NCI-H82 (cell line): ENCODE measurements around the gene NUDT17.
A peak's percentile ranks its signal among the peaks of the same experiment; 100 is the strongest.

Experiments used
- DNase-seq: peaks from one replicate; lab custom pipeline; 2025; lab: John Stamatoyannopoulos, UW

NUDT17 gene

DNA sequence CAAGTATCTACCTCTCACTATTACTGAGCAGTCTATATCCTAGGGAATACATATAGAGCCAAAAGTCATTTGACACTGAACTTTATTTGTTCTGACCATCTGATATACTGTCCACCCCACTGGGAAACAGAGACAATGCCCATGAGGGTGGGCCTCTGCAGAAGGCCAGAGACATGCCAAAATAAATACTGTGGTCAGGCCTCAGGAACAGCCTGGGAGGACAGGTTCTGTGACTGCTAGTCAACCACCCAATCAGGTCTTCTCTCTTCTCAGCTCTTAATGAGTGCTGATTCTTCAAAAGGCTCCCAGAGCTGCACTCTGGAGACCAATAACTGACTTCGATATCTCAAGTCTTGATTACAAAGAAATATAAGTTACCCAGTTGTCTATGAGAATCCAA is 45.7 kb downstream of the NUDT17 start:
- DNase-seq = no peak

DNA sequence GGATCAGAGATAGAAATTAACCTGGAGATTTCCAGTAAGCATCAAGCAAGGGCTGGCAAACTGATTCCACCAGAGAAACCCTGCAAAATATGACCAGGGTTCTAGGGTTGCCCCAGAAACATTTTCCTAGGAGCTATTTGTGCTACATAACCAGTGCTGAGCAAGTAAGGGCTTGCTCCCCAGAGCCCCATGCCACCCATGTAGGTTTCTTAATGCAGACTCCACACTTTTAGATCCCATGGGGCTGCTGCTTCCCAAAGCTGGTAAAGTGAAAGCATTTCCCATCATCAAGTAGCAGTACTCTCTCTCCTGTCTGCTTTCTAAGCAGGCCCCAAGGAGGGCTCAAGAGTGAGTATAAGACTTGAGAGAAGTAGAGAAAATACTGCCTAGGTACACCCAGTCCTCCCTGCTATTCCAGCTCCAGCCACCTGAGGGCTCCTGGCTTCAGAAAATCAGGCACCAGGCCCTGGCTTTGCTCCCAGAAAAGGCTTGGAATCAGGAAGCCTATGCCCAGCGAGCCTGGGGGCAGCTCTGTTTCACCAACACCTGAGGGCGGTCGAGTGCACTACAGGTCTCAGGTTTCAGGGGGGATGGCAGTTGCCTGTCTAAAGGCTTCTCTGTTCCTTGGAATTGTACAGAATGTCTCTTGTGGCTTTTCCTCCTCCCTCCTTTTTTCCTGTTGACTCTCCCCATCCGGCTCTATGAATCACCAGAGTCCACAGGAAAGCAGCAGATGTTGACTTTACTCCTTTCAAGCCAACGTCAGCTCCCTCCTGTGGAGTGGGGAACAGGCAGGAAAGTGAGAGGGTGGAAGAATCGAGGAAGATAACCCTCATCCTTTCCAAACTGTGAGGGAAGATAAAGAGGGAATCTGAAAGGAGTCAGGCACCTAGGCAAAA is 46.4 kb downstream of the NUDT17 start:
- peak; percentile 98 for DNase-seq

DNA sequence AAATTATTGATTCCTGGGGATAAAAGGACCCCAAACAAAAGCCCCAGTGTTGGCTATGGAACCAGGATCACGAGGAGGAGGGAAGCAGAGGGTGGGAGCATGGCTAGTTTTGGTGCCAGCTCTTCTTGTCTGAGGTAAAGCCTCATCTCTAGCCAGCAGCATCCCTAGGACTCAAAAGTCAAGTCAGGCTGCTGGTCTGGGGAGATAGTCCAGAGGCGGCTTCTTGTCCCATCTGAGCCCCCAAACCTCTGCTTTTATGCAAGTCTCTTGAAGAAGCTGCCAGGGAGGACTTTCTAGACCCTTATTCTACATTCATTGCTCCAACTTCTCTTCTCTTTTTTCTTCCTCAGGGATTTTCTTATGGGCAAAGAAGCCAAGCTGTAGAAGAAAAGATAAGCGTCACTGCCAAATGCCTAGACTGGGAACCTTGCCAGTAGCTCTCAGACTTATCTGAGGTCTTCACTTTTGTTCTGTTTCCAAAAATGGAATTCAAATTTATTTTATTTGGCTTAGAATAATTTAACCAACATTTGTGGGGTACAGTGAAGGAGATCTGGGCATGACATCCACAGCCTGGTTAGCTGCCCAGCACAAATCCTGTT is 47.2 kb downstream of the NUDT17 start:
- no peak for DNase-seq

DNA sequence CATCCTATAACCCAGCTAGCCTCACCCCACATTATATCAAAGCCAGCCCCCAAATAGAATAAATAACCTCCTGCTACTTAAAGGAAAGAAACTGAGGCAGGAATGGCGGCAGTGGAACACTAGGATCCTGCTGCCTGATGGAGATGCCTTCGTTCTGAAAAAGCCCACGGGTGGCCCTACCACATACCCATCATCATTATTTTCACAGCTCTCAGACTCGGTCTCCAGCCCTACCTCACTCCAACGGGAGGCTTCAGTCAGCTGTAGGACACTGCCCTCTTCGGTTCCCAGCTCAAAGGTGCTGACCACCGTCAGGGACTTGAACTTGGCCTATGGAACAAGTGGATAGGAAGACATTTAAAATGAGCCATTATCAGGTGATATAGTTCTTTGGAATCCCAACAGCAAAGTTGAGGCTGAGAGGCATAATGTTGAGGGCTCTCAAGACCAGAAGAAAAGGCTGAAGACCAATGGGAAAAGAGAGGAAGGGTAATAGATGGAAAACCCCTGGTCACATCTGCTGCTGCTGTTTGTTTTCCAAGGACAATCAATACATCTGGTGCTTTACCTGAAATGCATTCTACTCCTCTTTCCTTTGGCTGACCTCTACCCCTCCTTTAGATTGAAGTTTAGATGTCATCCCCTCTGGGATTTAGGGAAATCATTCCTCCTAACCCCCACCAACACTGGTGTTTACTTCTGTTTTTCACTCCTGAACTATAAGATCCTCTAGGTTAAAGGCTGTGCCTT is 48.1 kb downstream of the NUDT17 start:
- no peak for DNase-seq

DNA sequence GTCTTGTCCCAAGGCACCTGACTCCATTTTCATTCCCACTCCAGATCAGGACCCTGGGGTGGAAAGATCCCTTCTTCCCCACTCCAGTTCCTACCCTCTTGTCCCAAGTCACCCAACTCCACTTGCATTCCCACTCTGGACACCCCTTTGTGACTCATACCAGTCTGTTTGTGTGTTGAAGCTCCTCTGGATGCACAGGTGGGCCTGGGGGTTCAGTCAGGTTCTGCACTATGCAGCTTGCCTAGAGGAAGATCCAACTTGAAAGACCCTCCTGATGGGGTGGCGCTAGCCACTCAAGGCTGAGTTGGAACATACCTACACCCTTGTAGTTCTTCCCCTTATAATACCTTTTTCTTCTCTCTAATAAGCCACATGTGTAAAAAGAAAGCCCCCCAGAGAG is 50.0 kb downstream of the NUDT17 start:
- DNase-seq = no peak

DNA sequence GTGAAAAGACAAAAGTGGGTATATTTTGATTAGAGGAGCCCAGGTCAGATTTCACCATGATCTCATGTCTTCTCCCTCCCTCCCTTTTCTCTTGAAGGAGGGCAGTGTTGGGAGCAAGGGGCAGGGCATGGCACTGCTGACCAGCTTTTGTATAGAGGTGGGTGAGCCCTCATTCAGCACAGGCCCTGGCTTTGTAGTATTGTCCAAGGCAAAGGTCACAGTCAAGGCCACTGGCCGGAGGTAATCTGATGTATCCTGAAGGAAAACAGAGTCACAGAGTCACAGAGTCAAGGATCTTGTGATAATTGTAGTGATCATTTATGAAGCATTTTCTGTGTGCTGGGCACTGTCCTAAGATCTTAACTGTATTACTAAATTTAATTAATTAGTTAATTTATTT is 52.5 kb downstream of the NUDT17 start:
- DNase-seq = no peak
